Measurements from ENCODE around the gene DNMT3A.

DNA sequence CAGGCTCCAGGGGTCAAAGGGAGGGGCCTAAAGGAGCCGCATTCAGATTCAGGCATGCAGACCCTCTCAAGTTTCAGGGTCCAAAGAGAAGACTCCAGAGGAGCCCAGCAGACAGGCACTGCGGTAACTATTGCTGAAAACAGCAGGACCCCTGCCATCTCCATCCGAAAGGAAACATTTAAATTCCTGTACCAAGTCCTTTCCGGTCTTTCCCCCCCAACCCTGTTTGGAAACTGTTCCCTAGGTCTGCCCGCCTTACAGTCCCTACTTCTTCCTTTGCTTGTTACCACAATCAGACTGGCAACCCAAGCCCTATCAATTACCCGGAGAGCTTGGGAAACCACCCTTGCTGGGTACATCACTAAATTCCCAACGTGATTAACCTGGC lies 82.0 kb downstream of the DNMT3A start:
- TF ChIP-seq, protein P1, sequence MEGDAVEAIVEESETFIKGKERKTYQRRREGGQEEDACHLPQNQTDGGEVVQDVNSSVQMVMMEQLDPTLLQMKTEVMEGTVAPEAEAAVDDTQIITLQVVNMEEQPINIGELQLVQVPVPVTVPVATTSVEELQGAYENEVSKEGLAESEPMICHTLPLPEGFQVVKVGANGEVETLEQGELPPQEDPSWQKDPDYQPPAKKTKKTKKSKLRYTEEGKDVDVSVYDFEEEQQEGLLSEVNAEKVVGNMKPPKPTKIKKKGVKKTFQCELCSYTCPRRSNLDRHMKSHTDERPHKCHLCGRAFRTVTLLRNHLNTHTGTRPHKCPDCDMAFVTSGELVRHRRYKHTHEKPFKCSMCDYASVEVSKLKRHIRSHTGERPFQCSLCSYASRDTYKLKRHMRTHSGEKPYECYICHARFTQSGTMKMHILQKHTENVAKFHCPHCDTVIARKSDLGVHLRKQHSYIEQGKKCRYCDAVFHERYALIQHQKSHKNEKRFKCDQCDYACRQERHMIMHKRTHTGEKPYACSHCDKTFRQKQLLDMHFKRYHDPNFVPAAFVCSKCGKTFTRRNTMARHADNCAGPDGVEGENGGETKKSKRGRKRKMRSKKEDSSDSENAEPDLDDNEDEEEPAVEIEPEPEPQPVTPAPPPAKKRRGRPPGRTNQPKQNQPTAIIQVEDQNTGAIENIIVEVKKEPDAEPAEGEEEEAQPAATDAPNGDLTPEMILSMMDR (IDR thresholded peaks at IDR 0.05; ENCODE audit: insufficient read depth, low read depth, low read length): no peak
- TF ChIP-seq EZH2 (IDR thresholded peaks at IDR 0.05; ENCODE audit: insufficient read depth, low read length): no peak
